Smooth muscle cell of the brain vasculature (primary cell): ENCODE measurements around the gene GNAZ.
"Not testable (repeated sequence)": the region's sequence is repeated elsewhere in the genome, so short reads cannot be mapped to it uniquely, and the experiment has no call there.

Experiments used
- DNase-seq: peaks from one replicate; pipeline ENCODE4 v3.0.0-alpha.2; 2012; ENCODE audit warnings: low read depth, low spot score

The GNAZ gene

DNA sequence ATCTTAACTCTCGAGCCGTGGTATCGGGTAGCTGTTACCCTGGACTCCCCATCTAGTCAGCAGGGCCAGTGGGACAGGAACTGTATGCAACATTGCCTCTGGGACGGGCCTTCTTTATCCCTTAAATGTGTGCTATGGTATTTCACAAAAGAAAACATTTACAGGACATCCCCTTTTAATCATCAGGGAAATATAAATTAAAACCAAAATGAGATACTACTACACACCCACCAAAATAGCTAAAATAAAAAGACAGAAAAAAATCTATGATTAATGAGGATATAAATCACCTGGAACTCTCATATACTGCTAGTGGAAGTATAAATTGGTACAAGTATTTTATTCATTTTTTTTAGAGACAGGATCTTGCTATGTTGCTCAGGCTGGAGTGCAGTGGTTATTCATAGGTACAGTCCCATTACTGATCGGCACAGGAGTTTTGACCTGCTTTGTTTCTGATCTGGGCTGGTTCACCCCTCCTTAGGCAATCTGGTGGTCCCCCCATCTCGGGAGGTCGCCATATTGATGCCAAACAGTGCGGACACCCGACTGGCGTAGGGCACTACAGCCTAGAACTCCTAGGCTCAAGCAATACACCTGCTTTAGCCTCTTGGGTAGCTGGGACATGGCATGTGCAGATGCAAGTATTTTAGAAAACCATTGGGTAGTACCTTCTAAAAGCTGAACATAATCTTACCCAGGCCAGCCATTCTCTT, 62.2 kb downstream of the GNAZ start:
- no peak for DNase-seq

- DNase-seq, result no peak
Measured at GRCh38 chr22:23133922-23134321, 63.6 kb downstream of the GNAZ start.

GRCh38 chr22:23136991-23137390, 66.7 kb downstream of the GNAZ start:
- not testable (repeated sequence) for DNase-seq

GRCh38 chr22:23137468-23137867, 67.1 kb downstream of the GNAZ start:
- no peak for DNase-seq

DNA sequence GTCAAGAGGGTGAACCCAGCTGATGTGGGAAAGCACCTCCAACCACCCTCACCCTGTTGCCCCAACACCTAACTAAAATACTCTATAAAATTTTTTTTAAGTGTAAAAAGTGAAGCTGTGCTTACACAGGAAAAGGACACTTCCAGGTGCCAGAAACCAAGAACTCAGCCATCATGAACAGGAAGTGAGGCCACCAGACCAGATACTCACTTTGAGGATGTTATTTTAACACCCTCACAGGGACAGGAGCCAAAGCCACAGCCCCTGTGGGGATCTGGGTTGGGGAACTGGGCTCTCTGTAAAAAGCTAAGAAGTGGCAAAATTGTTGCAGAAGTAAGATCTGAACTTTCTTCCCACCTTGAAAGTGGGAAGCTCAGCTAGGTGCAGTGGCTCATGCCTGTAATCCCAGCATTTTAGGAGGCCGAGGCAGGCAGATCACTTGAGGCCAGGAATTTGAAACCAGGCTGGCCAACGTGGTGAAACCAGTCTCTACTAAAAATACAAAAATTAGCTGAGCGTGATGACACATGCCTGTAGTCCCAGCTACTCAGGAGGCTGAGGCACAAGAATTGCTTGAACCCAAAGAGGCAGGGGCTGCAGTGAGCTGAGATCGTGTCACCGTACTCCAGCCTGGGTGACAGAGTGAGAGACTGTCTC, 67.7 kb downstream of the GNAZ start:
- DNase-seq, result no peak

DNA sequence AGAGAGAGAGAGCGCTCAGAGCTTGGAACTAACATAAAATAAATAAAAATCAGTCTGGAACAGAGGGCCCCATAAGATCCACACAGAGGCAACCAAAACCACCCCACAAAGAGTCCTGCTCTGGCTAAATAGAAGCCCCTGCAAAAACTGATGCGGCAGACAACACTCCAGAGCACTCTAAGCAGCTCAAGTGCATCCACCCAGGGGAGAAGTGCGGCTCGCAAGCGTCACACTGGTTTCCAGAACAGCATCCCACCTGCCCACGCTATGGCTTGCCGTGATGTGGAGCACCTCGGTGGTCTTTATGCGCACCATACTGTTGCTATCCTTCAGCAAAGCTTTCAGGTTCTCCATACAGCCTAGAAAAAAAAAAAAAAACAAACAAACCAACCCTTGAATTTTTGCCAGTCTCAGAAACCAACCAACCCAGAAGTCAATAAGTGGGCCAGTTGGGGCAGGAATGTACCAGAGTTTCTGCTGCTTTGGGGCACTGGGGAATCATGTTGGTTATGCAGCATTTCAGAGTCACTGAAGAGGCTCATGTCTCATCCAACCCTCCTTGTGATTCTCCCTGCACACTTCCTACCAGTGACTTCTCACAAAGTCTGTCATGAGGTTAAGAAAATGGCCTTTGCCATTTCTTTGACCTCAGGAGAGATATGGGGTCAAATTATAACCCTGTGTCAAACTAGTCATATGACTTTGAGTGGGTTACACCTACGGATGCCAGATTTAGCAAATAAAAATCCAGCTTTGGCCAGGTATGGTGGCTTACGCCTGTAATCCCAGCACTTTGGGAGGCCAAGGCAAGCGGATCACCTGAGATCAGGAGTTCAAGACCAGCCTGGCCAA, 68.5 kb downstream of the GNAZ start:
- DNase-seq, result no peak

DNA sequence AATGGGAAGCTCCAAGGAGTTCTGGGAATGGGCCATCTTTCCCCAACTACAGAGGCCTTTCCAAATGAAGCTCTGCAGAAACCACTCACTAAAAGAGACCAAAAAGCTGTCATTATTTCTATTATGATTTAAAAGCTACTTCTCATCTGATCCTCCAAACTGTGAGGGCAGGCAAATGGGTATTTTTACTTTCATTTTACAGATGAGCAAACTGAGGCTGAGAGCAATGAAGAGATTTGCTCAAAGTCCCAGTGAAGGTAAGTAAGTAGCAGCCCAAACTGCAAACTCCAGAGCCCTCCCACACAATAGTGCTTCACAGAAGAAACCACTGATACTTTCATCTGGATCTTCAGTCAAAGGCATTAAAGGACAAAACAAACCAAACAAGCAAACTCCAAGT, 70.1 kb downstream of the GNAZ start:
- DNase-seq, result no peak

DNA sequence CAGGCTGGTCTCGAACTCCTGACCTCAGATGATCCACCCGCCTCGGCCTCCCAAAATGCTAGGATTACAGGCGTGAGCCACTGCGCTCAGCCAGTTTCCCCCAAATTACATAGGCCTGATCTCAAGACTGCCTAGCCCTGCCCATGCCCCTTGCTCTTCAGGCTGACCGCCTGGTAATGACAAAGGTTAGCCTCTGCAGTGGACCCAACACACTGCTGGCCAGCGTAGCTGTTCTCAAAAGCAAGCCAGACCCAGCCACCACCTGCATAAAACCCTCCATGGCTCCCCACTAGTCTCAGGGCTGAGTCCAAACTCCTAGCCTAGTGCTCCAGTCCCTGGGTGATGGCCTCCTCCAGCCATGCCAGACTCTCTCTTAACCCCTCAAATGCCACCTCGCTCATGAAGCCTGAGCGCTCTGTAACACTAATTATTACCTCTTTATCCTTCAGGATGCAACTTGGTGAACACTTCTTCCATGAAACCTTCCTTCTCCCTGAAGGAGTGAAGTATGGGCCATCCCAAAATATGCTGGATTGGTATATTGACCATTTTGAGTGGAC, 72.3 kb downstream of the GNAZ start:
- no peak for DNase-seq

DNA sequence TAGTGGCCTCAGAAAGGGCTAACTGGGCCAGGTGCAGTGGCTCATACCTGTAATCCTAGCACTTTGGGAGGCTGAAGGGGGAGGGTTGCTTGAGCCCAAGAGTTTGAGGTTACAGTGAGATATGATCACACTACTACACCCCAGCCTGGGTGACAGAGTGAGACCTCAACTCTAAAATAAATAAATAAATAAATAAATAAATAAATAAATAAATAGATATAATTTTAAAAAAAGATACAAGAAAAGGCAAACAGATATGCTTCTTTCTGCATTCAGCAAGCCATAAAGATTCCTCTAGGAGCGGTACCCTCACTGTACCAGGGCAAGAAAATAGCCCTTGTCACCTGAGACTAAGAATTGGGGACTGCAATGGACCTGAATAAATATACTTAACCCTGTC, 72.8 kb downstream of the GNAZ start:
- DNase-seq, result no peak

- DNase-seq, result no peak
Measured at GRCh38 chr22:23144432-23144831, 74.1 kb downstream of the GNAZ start.

DNA sequence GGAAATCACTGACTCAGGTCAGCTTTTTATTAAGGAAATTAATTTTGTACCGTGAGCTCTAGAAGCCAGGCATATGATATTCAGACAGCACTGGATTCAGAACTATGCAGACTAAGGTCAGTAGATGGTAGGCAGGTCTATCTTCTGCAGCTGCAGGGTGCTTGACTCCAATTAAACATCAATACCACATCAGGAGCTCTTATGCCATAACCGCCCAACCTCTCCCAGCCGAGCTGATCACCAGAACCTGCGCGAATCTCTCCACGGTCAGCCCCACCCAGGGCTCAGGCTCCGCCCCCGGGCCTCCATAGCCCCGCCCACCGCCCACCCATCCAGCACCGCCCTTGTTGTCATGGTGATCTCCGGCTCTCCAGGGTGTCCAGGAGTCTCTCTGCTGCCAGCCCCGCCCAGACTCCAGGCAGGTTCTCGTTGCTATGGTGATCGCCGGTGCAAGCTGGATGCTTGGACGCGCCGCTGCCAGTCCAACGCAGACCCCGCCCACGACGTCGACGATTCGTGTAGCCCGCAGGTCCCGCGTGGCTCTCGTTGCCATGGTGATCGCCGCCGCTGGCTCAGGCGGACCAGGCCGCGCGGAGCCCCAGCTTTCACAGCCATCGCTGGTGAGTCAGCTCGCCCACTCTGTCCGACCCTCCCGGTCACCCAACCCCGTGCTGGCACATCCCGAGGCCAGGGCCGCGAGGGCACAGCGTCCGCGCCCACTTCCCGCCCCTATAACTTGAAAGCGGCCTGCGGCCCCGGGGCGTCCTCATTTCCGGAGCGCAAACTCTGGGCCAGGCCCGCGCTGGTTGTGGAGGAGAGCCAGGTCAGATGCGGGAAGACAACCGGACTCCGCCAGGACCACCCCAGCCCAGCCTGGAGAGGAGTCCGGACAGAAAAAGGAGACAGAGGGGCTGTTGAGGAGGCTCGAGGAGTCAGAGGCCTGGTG, 74.9 kb downstream of the GNAZ start, which contains the start of gene RAB36:
Gene RAB36, plus strand, starts transcription at position 546 of the 946 bp plus-strand sequence. CDS start 1,140 bp downstream, outside the sequence.
- DNase-seq, result peak; percentile 92

- DNase-seq, result no peak
Measured at GRCh38 chr22:23145878-23146470, 75.7 kb downstream of the GNAZ start.

DNA sequence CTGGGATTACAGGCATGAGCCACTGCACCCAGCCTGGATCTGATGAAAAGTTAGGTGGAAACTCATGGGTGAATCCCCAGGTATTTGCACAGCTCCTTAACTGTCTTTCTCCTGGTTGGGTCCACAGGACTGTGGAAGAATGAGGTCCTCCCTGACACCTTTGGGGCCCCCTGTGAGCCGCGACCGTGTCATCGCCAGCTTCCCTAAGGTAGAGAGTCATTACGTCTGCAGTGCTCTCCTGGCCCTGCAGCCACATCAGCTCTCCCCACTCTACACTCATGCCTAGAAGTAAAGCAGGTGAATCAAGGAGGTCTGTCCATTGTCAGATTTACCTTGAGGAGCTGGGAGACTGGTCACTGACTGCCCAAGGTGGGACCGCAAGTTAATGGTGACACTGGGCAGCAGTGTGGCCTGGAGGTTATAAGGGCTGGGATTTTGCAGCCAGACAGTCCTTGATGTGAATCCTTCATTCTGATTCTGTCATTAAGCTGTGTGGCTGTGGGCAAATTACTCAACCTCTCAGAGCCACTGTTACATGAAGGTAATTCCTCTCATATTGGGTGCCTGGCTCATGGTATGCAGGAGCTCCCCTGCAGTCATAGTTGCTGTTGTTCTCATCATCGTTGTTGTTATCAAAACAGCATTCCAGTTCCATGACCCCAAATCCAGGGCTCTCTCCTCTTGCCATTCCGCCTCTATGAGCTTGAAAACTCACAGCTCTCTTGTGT, 76.3 kb downstream of the GNAZ start:
- DNase-seq, result no peak

DNA sequence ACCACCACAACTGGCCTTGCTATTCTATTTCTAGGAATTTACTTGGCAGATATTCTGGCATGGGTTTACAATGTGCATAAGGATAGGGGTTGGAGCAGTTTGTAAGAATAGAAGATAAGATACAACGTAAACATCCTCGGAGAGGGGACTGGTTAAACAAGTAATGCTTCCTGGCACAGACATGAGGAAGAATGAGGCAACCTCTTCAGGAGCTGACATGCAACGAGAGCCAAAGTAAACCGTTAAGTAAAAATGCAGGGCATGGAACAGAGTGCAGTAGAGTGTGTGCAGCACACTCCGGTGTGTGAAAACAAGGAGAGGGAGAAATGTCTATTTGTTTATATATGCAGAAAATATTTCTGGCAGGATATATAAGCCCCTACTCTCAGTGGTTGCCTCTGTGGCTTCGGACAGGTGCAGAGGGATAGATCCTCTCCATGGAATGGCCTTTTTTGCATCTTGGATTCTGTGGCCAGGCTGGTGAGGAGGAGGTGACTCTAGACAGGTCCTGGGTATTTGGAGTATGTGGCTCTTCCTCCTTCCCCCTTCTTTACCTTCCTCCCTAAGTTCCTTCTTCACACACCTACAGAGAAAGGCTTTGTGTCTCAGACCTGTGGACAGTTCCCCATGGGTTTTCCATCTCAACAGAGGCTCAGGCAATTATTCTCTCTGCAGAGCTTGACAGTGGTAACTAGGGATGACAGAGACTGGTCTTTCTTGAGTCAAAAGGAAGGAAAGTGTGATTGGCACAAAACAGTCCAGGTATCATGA, 77.5 kb downstream of the GNAZ start:
- no peak for DNase-seq

- no peak for DNase-seq
Measured at GRCh38 chr22:23149743-23150238, 79.5 kb downstream of the GNAZ start.

- no peak for DNase-seq
Measured at GRCh38 chr22:23150762-23151161, 80.4 kb downstream of the GNAZ start.

GRCh38 chr22:23151827-23152226, 81.5 kb downstream of the GNAZ start:
- no peak for DNase-seq

DNA sequence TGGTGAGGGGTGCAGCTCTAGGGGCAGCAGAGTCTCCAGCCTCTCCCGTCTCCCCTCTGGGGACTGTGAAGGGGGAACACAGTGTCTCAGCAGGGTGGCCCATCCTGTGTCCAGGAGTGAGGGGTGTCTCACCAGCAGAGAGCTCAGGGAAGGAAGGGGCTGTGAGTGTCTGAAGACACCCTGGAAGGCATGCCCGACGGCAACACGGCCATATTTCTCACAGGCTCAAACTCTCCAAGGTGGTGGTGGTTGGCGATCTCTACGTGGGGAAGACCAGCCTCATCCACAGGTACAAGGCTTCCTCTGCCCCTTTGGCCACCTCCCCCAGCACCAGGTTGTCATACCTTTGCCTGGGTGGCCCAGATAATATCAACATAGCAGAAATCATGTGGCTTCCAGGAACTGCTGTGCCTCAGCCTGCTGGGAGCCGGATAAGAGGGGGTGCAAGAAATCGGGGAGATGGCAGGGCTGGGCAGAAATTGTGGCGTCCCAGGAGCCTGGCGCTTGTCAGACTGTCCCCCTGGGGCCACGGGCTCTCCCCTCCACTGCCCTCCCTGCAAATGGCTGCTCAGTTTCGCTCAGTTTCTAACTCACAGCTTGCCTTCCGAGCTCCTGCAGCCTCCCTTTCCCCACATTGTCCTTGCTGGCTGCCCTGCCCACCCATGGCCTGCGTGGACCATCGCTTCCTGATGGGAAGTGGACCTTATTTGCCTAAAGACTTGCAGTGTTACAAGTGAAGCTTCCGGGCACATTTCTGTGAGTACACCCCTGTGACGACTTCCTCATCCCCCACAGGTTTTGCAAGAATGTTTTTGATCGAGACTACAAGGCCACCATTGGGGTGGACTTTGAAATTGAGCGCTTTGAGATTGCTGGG, 82.2 kb downstream of the GNAZ start:
- no peak for DNase-seq
